Cerebellar cortex (tissue), 1 donor: ENCODE measurements around the gene GPSM1.
"Not testable (repeated sequence)": the region's sequence is repeated elsewhere in the genome, so short reads cannot be mapped to it uniquely, and the experiment has no call there.

Experiments used
- DNase-seq: peaks from one replicate; pipeline ENCODE4 v3.0.0-alpha.2; 2015; ENCODE audit warnings: low spot score

GPSM1 gene

DNA sequence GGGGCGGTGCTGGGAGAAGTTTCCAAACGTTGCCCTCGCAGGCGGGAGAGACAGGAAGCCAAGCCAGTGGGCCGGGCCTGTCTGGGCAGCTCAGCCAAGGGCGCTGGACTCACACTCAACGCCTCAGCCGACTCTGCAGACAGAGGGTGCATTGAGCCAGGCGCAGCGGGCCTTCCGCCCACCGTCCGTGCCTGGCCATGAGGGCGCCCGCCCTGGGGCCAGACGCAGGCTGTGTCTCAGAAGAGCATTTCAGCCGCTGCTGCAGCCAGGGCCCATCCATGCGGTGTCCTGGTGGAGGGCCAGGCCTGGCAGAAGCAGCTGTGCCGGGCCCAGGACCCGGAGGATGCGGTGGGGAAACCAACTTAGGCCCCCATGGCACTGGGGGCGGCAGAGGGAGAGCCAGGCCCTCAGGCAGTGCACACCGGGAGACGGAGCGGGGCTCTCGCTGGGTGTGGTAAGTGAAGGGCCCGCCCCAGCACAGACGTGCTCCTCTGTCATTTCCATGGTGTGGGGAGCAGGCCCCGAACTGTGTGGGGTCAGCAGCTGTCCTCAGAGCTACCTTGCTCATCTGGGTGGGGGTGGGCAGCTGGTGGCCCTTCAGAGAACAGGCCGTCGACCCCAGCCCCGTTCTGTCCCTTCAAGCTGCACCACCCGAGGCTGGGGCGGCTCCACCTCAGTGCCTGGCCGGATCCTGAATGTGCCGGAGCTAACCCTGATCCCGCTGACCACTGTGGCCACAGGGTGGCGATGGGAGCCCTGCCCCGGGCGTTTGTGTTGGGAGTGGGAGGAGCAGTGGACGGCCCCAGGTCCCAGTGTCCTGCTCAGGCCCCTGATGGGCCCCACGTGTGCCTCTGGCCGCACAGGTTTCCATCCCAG is 18.2 kb downstream of the GPSM1 start:
- DNase-seq, result peak; percentile 74

DNA sequence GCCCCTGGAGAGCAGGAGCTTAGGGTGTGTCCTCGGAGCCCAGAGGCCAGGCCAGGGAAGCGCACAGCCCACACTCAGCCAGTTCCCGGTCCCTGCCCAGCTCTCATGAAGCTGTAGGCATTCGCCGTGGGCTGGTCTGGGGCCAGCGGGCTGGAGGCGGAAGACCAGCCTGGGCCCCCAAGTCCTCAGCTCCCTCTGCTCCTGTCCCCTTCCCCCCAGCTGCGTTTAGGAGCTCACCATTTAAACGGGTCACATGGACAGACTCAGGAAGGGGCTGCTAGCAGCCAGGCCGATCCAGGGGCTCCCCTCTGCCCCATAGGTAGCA is 18.8 kb downstream of the GPSM1 start:
- DNase-seq, result no peak

DNA sequence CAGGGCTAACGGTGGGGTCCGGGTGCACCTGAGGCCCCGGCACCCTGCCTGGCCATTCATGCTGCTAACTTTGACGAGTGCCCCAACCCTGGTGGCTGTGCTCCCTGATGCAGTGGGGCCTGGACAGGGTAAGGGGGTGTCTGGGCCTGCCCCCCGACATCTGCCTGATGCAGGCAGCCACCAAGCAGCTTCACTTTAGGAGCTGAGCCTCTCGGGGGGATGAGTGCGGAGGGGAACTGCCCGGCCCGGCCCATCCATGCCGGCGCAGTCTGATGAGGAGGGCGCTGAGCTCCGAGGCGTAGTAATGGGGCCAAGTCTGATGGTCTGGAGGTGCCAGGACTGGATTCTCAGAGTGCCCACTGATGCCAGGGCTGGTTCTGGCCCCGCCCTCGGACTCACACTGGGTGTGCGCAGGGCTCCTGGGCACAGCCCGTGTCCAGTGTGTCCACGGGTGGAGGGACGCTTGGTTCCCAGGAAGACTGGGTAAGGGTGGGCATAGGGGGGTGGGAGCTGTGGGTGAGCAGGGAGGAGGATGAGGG is 19.7 kb downstream of the GPSM1 start:
- peak; percentile 73 for DNase-seq

GRCh38 chr9:136347472-136348256 is 20.3 kb downstream of the GPSM1 start:
- DNase-seq, result no peak

- DNase-seq, result no peak
These were observed 21.4 kb downstream of the GPSM1 start for GRCh38 chr9:136348691-136349090.

GRCh38 chr9:136349546-136349945 is 22.2 kb downstream of the GPSM1 start:
- DNase-seq, result no peak

GRCh38 chr9:136351252-136351800 is 24.0 kb downstream of the GPSM1 start:
- no peak for DNase-seq

DNA sequence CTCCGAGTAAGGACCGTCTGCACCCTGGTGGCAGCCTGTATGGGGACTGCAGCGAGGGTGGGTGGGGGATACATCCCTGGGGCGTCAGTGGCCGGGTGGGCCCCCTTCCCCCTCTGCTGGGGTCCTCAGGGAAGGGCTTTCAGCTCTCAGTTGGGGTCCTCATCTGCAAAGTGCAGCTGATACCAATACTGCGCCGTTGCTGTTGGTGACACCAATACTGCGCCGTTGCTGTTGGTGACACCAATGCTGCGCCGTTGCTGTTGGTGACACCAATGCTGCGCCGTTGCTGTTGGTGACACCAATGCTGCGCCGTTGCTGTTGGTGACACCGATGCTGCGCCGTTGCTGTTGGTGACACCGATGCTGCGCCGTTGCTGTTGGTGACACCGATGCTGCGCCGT is 24.5 kb downstream of the GPSM1 start:
- not testable (repeated sequence) for DNase-seq

GRCh38 chr9:136352682-136353081 is 25.3 kb downstream of the GPSM1 start:
- DNase-seq, result no peak

DNA sequence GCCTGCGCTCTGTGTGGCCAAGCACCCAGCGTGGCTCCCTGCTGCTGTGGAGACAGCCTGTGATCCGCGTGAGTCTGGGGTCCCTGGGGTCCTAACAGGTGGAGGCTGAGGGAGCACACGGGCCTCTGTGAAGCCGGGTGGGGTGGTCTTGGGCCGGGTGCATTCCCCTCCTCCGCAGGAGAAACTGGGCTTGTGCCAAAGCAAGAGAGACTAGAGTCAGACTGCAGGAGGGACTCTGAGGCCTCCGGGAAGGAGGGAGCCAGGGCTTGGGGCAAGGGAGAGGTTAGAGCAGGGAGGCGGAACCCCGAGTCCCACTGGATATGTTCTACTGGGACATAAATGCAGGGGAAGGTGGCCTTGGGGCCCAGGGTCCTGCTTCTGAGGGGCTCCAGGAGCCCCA is 25.7 kb downstream of the GPSM1 start:
- DNase-seq, result no peak

DNA sequence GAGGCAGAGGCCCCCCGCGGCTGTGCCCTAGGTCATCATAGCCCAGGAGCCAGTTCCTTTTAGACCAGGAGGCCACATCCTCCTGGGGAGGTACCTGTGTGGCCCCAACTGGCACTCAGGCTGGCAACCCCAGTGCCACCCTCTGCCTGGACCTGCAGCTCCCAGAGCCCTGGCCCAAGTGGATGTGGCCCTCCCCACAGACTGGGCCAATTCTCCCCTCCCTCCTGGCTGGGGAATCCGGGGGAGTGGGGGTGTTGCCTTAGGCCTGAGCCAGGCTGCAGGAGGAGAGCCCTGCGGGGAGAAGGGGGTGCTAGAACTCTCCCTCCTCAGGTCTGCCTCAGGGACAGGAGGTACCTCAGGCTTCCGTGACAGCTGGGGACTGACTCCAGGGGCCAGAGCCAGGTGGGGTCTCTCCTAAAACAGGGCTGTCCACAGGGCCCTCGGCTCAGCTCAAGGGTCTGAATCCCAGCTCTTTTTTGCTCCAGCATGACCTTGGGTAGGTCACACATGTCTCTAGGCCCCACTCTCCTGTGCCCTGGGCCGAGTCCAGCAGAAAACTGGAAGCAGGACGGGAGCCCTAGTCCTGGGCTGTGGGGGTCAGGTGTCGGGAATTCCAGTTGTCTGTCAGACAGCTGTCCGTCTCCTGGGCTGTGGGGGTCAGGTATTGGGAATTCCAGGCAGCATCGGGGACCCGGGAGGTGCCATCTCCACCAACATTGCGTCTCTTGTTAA is 26.6 kb downstream of the GPSM1 start:
- no peak for DNase-seq

GRCh38 chr9:136354592-136355085 is 27.3 kb downstream of the GPSM1 start:
- DNase-seq, result no peak

GRCh38 chr9:136355616-136356557 is 28.5 kb downstream of the GPSM1 start:
- no peak for DNase-seq

DNA sequence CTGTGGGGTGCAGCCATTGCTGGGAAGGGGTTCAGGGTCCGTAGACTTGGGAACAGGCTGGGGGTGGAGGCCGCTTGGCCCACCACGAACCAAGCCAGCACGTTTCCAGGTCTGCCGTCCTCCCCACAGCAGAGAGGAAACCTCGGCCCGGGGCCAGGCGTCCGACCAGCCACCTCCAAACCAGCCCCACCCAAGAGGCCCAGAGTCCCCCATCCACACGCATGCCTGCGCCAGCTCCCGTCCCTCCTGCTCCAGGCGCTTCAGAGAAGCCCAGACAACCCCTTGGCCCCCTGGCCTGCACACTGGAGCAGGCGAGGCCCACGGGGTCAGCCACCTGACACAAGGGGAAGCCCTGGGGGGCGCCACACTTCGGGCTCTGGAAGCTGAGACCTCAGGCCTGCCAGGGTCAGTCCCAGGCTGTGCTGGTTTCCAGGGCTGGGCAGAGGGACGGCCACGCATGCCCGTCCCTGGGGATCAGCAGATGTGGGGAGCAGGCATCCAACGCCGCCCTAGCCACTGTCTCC is 29.9 kb downstream of the GPSM1 start:
- no peak for DNase-seq

GRCh38 chr9:136358016-136358415 is 30.7 kb downstream of the GPSM1 start:
- DNase-seq, result no peak

GRCh38 chr9:136358888-136359287 is 31.5 kb downstream of the GPSM1 start:
- DNase-seq, result no peak

DNA sequence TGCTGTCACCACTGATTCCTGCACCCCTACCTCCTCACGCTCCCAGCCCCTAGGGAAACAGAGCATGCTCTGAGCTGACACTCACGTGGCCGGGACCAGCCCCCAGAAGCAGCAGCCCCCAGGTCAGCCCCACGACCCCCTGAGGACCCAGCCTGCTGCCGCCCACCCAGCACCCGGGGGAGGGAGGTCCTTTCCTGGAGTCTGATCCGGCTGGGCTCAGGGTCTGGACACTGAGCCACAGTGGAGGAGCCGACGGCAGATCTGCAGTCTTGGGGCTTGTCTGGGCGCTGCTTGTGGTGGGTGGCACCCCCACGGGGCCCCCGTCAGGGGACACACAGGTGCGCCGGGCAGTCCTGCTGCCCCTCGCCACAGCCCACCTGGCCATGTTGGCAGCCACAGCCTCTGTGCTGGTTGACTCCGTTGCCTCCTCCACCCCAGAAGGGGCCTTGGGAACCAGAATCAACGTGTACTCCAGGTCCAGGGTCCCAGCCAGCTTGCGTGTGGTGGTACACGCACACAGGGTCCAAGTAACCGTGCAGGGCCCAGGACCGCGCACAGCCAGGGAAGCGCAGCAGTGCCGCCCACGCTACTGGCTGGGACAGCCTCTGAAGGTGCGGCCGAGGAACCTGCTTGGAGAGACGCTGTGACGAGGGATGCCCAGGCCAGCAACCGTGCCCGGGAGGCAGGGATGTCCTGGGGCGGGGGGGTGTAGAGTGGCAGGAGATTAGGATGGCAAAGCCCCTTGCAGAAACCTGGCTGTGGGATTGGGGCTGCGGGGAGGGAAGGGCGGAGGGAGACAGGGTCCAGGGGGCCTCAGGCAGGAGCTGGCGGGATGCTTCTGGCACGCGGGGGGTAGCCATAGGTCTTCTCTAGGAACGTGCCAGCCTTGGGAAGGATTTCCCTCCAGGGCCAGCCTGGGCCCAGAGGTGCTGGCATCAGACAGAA is 32.7 kb downstream of the GPSM1 start:
- DNase-seq, result no peak

DNA sequence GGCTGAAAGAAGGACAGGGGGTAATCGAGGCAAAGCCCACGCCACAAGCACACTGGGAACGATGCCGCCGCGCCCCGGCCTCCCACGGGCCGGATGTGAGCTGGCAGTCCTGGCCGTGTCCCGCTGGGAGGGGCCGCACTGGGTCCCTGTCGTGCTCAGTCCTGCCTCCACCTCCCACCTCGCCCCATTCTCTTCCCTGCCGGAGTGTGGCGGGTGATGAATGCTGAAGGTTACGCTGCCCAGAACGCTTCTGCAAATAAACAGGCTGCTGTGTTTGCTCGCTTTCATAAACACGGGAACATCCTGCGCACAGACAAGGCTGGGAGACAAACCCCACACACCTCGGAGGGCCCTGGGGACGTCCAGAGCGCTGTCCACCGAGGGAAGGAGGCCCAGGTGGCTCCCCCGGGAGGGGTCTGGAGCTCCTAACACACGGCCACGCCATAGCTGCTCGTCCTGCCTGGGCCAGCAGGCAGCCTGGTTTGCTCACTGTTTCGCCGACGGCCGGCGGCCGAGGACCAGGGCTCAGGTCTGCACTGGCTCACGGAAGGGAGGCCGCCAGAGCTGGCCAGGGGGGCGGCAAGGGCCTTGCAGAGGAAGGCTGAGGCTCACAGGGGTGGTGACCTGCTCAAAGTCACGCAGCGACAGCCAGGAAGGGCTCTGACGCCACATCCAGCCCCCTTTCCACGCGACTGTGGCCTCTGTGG is 33.9 kb downstream of the GPSM1 start:
- no peak for DNase-seq
